Ovary (tissue), 9 donors: ENCODE measurements around the gene UFD1. TPM values are rescaled to one million over a fixed set of nuclear protein-coding genes. Genes with fewer than 3 reads are reported as not detected.

Experiments used
- DNase-seq, 5 donors: peaks; one replicate each; pipeline ENCODE4 v3.0.0-alpha.2; 2019 to 2020
- H3K27ac ChIP-seq, 2 donors: fragments of 200-600 bp; one replicate each; pipeline versions ENCODE4 v1.5.1 to v1.8.0; 2019 to 2022
- H3K27me3 ChIP-seq: fragments of 200-600 bp; one replicate; pipeline ENCODE4 v1.8.0; 2022
- H3K36me3 ChIP-seq: fragments of 200-600 bp; sonication (generic); one replicate; pipeline ENCODE4 v1.5.1; 2019
- H3K4me1 ChIP-seq: one replicate; pipeline ENCODE4 v1.8.1; 2013; ENCODE audit warnings: mild to moderate bottlenecking, moderate library complexity; ENCODE audit not compliant: insufficient read depth
- H3K4me3 ChIP-seq: fragments of 200-600 bp; sonication (generic); one replicate; pipeline ENCODE4 v1.5.1; 2017
- H3K9me3 ChIP-seq, 2 donors: fragments of 200-600 bp in 1 of 2; sonication (generic) in 1 of 2; one replicate each; pipeline versions ENCODE4 v1.5.1 to v1.8.1; 2013 to 2019; ENCODE audit warnings: mild to moderate bottlenecking in 1 of 2, moderate library complexity in 1 of 2
- CTCF ChIP-seq, 3 donors: fragments of 450-650 bp in 2 of 3; fragments of 200-600 bp in 1 of 3; IDR thresholded peaks; one replicate each; pipeline versions ENCODE4 v1.5.1 to v1.8.0; 2016 to 2022; ENCODE audit warnings: antibody characterized with exemption in 3 of 3, mild to moderate bottlenecking in 1 of 3
- EP300 ChIP-seq: sonication (generic); formaldehyde crosslinking; IDR thresholded peaks from one replicate; pipeline ENCODE4 v1.6.1; 2017; ENCODE audit warnings: antibody characterized with exemption
- POLR2A ChIP-seq: fragments of 450-650 bp; IDR thresholded peaks from one replicate; pipeline ENCODE4 v1.6.1; 2017; ENCODE audit warnings: antibody characterized with exemption, mild to moderate bottlenecking, moderate library complexity
- WGBS, 3 donors: extraction: QIAGEN DNeasy Blood & Tissue Kit in 1 of 3; methylation state at CpG; one replicate each; pipeline versions ENCODE4 v1.1.5 to v1.1.7; 2013 to 2017; 5-methylcytosine and 5-hydroxymethylcytosine counted together
- intact Hi-C, 4 donors: fragments of 100-400 bp; cut with DNase I; formaldehyde crosslinking; loops; one replicate each; pipeline versions ENCODE4 v1.11.0 to v1.15.1; 2022 to 2023
- polyA plus RNA-seq, 2 donors: library from polyadenylated mRNA; stranded (reverse); fragments of 200-250 nt in 1 of 2; fragments of 350-450 nt in 1 of 2; fragmentation: Illumina TruSeq in 1 of 2; extraction: RNeasy Lipid Tissue Mini Kit (QIAGEN cat#74804) in 1 of 2; gene quantifications; one replicate each; pipeline ENCODE4 v1.2.3, GENCODE V29; 2013 to 2014
- total RNA-seq, 7 donors: library from RNA; depleted of rRNA in 2 of 7; stranded (reverse); fragments of >200 nt in 2 of 7; fragmentation: NEBNext Ultra II Directional in 3 of 7; extraction: Animal tissue kit (Norgen Biotek cat#: 25700) in 3 of 7; gene quantifications; one replicate each; pipeline versions ENCODE4 v1.1.0 to v1.2.4, GENCODE V29; 2016 to 2023
- donor health status: DM: no; HTN: no; CAD: no; lungs with moderate emphysema.
- donor health status: DM: no; HTN: no; CAD: no.
- donor health status: Bipolar disorder and iron deficiency.
- donor health status: DM: yes; HTN: yes; CAD: no.
- donor health status: DM: no; HTN: no; CAD: no.
- donor health status: DM: yes; HTN: yes; CAD: no.

The UFD1 gene
- total and polyA plus RNA-seq, 9 donors = 19.9 to 84.5 (median 34.1) TPM

DNA sequence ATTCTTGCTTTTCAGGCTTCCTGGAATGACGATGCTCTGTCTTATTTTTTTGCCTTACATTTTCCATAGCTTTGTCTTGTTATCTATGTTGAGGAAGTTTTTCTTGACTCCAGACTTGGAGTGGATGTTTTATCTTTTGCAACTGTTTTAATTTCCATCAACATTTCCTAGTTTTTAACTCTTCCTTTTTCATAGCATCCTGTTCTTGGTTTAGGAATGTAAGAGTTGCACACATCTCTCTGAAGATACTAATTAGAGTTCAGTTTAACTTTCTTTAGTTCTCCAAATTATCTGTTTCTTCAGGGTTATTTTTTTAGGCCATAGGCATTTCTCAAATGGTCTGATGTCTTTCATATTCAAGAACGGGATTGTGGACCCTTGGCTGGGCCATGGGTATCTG, 34.8 kb upstream of the UFD1 start:
- no peak for TF ChIP-seq POLR2A
- no peak for TF ChIP-seq EP300
- no peak for TF ChIP-seq CTCF (IDR thresholded peaks at IDR 0.05)
- no peak for DNase-seq
- intact Hi-C loops = no loop called here
- no peaks in the 10 kb centered on the region for H3K9me3 ChIP-seq
- no peak overlapping the region for H3K4me3 ChIP-seq
- H3K27ac ChIP-seq = no peak overlapping the region
- 49 to 50% (median 50%) methylated on average over 2 of the region's 2 CpGs for WGBS, 3 donors
- H3K36me3 ChIP-seq = no peaks in the 10 kb centered on the region
- no peaks in the 10 kb centered on the region for H3K27me3 ChIP-seq
- H3K4me1 ChIP-seq = no peaks in the 10 kb centered on the region

- WGBS, 3 donors = 89 to 100% (median 91%) methylated on average over 2 of the region's 2 CpGs
- DNase-seq = no peak
- Histone ChIP-seq H3K9me3 (no peaks in the 10 kb centered on the region), H3K36me3 (no peaks in the 10 kb centered on the region), H3K27ac (no peak overlapping the region), H3K4me3 (no peak overlapping the region), H3K4me1 (no peaks in the 10 kb centered on the region), H3K27me3 (no peaks in the 10 kb centered on the region)
- intact Hi-C loops = no loop called here
- no peak for TF ChIP-seq CTCF (IDR thresholded peaks at IDR 0.05)
- no peak for TF ChIP-seq EP300
- TF ChIP-seq POLR2A = no peak
These were observed 31.9 kb upstream of the UFD1 start for GRCh38 chr22:19510919-19511341.

DNA sequence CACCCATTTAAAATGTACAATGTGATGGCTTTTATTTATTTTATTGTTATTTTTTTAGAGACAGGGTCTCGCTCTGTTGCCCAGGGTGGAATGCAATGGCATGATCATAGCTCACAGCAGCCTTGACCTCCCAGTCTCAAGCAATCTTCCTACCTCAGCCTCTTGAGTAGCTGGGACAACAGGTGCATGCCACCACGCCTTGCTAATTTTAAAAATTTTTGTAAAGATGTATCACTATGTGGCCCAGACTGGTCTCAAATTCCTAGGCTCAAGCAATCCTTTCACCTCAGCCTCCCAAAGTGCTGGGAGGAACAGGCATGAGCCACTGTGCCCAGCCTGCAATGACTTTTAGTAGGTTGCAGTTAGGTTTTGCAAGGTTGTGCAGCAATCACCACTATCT, 30.9 kb upstream of the UFD1 start:
- Histone ChIP-seq H3K36me3 (no peaks in the 10 kb centered on the region), H3K9me3 (no peaks in the 10 kb centered on the region), H3K4me3 (no peak overlapping the region), H3K27ac (no peak overlapping the region), H3K27me3 (no peaks in the 10 kb centered on the region), H3K4me1 (no peaks in the 10 kb centered on the region)
- TF ChIP-seq POLR2A = no peak
- TF ChIP-seq EP300 = no peak
- TF ChIP-seq CTCF (IDR thresholded peaks at IDR 0.05) = no peak
- 91 to 97% (median 95%) methylated on average over 2 of the region's 2 CpGs for WGBS, 3 donors
- intact Hi-C loops = no loop called here
- DNase-seq = no peak

GRCh38 chr22:19509191-19509590, 30.2 kb upstream of the UFD1 start:
- Histone ChIP-seq H3K27me3 (no peaks in the 10 kb centered on the region), H3K4me1 (no peaks in the 10 kb centered on the region), H3K9me3 (no peaks in the 10 kb centered on the region), H3K36me3 (no peaks in the 10 kb centered on the region), H3K27ac (no peak overlapping the region), H3K4me3 (no peak overlapping the region)
- 70 to 79% (median 78%) methylated on average over 3 of the region's 3 CpGs for WGBS, 3 donors
- intact Hi-C loops = no loop called here
- TF ChIP-seq POLR2A = no peak
- no peak for TF ChIP-seq CTCF (IDR thresholded peaks at IDR 0.05)
- no peak for TF ChIP-seq EP300
- no peak for DNase-seq
